Cardiac septum (tissue), 1 donor: ENCODE results near the gene MRPL36. TPM values are rescaled to one million over a fixed set of nuclear protein-coding genes. Genes with fewer than 3 reads are reported as not detected.
"Not testable (repeated sequence)": the region's sequence is repeated elsewhere in the genome, so short reads cannot be mapped to it uniquely, and the experiment has no call there.

Source experiments
- DNase-seq: peaks from one replicate; pipeline ENCODE4 v3.0.0-alpha.2; 2020; ENCODE audit warnings: low spot score
- intact Hi-C: fragments of 100-400 bp; cut with DNase I; formaldehyde crosslinking; loops from one replicate; pipeline ENCODE4 v1.14.0; 2022
- long read RNA-seq: library from polyadenylated mRNA; unstranded; transcript quantifications from one replicate; pipeline ENCODE4 v2.0.0, GENCODE V29; 2021
- total RNA-seq: library from RNA; stranded (reverse); fragmentation: NEBNext Ultra II Directional; extraction: Animal tissue kit (Norgen Biotek cat#: 25700); gene quantifications from one replicate; pipeline ENCODE4 v1.2.1, GENCODE V29; 2021
- donor health status: DM: no; HTN: no; CAD: no.

Gene MRPL36
- 43.2 TPM for total RNA-seq
- long read RNA-seq, transcript MRPL36-202 (2 exons, 610 nt): minor isoform, 10 of 27 reads
- long read RNA-seq, transcript MRPL36-204 (2 exons, 686 nt): major isoform, 13 of 27 reads
- long read RNA-seq, partial matches to known transcripts: 3 of 27 reads
- long read RNA-seq, other reads (novel, unspliced or antisense): 1 of 27 reads

- DNase-seq: peak; percentile 95
- intact Hi-C loops: loop anchor here (2.0 to 10.0 kb wide), 3 partner anchors 87 to 455 kb away; partner anchors contain the start of gene CLPTM1L
Measured at GRCh38 chr5:1799602-1800471, at the start of gene MRPL36. MRPL36 (minus strand) TSS chr5:1799837; CDS start chr5:1798935, 902 bp downstream.

GRCh38 chr5:1847611-1848010 lies 48.0 kb upstream of the MRPL36 start:
- intact Hi-C loops: no loop called here
- DNase-seq: no peak

GRCh38 chr5:1847056-1847455 lies 47.4 kb upstream of the MRPL36 start:
- intact Hi-C loops: no loop called here
- DNase-seq: no peak

GRCh38 chr5:1846583-1846982 lies 46.9 kb upstream of the MRPL36 start:
- DNase-seq: no peak
- intact Hi-C loops: no loop called here

GRCh38 chr5:1845696-1846095 lies 46.1 kb upstream of the MRPL36 start:
- DNase-seq: no peak
- intact Hi-C loops: no loop called here

GRCh38 chr5:1844708-1845436 lies 45.2 kb upstream of the MRPL36 start:
- DNase-seq: no peak
- intact Hi-C loops: no loop called here

GRCh38 chr5:1843761-1844160 lies 44.1 kb upstream of the MRPL36 start:
- intact Hi-C loops, DNase-seq: not testable (repeated sequence)

GRCh38 chr5:1842004-1842819 lies 42.6 kb upstream of the MRPL36 start:
- intact Hi-C loops: no loop called here
- DNase-seq: no peak

GRCh38 chr5:1840741-1841521 lies 41.3 kb upstream of the MRPL36 start:
- intact Hi-C loops: no loop called here
- no peak for DNase-seq

GRCh38 chr5:1840071-1840547 lies 40.5 kb upstream of the MRPL36 start:
- DNase-seq: no peak

GRCh38 chr5:1838013-1838412 lies 38.4 kb upstream of the MRPL36 start:
- intact Hi-C loops: no loop called here
- no peak for DNase-seq

More at GRCh38 chr5:1840071-1840547, 40.5 kb upstream of the MRPL36 start:
- intact Hi-C loops: no loop called here

- intact Hi-C loops: no loop called here
- no peak for DNase-seq
Measured at GRCh38 chr5:1836891-1837880, 37.5 kb upstream of the MRPL36 start.

- DNase-seq: no peak
- intact Hi-C loops: no loop called here
Measured at GRCh38 chr5:1836176-1836890, 36.7 kb upstream of the MRPL36 start.

- intact Hi-C loops: no loop called here
- DNase-seq: peak; percentile 35
Measured at GRCh38 chr5:1835431-1835830, 35.8 kb upstream of the MRPL36 start.

GRCh38 chr5:1834721-1835429 lies 35.2 kb upstream of the MRPL36 start:
- DNase-seq: no peak
- intact Hi-C loops: no loop called here

GRCh38 chr5:1834022-1834551 lies 34.5 kb upstream of the MRPL36 start:
- intact Hi-C loops: no loop called here
- peak; percentile 29 for DNase-seq
